Heart right ventricle (tissue), 16 donors: Measurements from ENCODE around the gene ZNF30. TPM values are rescaled to one million over a fixed set of nuclear protein-coding genes. Genes with fewer than 3 reads are reported as not detected.
A peak's percentile ranks its signal among the peaks of the same experiment; 100 is the strongest.
"Not testable (repeated sequence)": the region's sequence is repeated elsewhere in the genome, so short reads cannot be mapped to it uniquely, and the experiment has no call there.

Source experiments
- ATAC-seq, 8 donors: fragments of 200-7000 bp; cut with Tn5 transposase; one replicate each; pipeline ENCODE4 v1.9.1; 2020; ENCODE audit warnings: mild to moderate bottlenecking in 8 of 8, moderate library complexity in 8 of 8, moderate number of reproducible peaks in 1 of 8
- DNase-seq, 2 donors: peaks; one replicate each; pipeline ENCODE4 v3.0.0-alpha.2; 2020
- H3K27ac ChIP-seq, 10 donors: fragments of 200-600 bp; sonication (generic) in 2 of 10; one replicate each; pipeline versions ENCODE4 v1.5.0 to v1.8.0; 2020 to 2022; ENCODE audit warnings: mild to moderate bottlenecking in 3 of 10
- H3K27me3 ChIP-seq, 7 donors: fragments of 200-600 bp; one replicate each; pipeline ENCODE4 v1.8.0; 2021 to 2022; ENCODE audit warnings: mild to moderate bottlenecking in 2 of 7
- H3K36me3 ChIP-seq, 9 donors: fragments of 200-600 bp; sonication (generic) in 1 of 9; one replicate each; pipeline versions ENCODE4 v1.5.0 to v1.8.0; 2020 to 2022; ENCODE audit warnings: mild to moderate bottlenecking in 2 of 9
- H3K4me1 ChIP-seq, 9 donors: fragments of 200-600 bp; sonication (generic) in 1 of 9; one replicate each; pipeline versions ENCODE4 v1.5.0 to v1.8.0; 2020 to 2022; ENCODE audit warnings: mild to moderate bottlenecking in 4 of 9
- H3K4me3 ChIP-seq, 10 donors: fragments of 200-600 bp; sonication (generic) in 2 of 10; one replicate each; pipeline versions ENCODE4 v1.5.0 to v1.8.0; 2020 to 2022; ENCODE audit warnings: mild to moderate bottlenecking in 7 of 10, moderate library complexity in 2 of 10
- H3K9me3 ChIP-seq, 11 donors: fragments of 200-600 bp in 10 of 11; sonication (generic) in 2 of 11; one replicate each; pipeline versions ENCODE4 v1.5.0 to v1.8.0; 2013 to 2022; ENCODE audit warnings: mild to moderate bottlenecking in 2 of 11, control low read depth in 1 of 11, moderate library complexity in 1 of 11
- WGBS, 2 donors: extraction: QIAGEN DNeasy Blood & Tissue Kit; methylation state at CpG; one replicate each; pipeline ENCODE4 v1.1.7; 2013; ENCODE audit warnings: inconsistent platforms in 1 of 2; 5-methylcytosine and 5-hydroxymethylcytosine counted together
- intact Hi-C, 10 donors: fragments of 100-400 bp; cut with DNase I; formaldehyde crosslinking; loops; one replicate each; pipeline versions ENCODE4 v1.11.1 to v1.14.2; 2022
- polyA plus RNA-seq, 2 donors: library from polyadenylated mRNA; stranded (reverse); fragments of 200-250 nt; gene quantifications; one replicate each; pipeline ENCODE4 v1.2.3, GENCODE V29; 2013
- total RNA-seq, 10 donors: library from RNA; stranded (reverse); fragmentation: NEBNext Ultra II Directional in 3 of 10; extraction: Animal tissue kit (Norgen Biotek cat#: 25700) in 3 of 10; gene quantifications; one replicate each; pipeline versions ENCODE4 v1.2.1 to v1.2.4, GENCODE V29; 2021 to 2023
- TF ChIP-seq, protein P1 (sequence below), 9 donors: fragments of 200-600 bp; sonication (generic) in 2 of 9; IDR thresholded peaks; one replicate each; pipeline versions ENCODE4 v1.5.0 to v1.8.0; 2021 to 2022; ENCODE audit warnings: antibody characterized with exemption in 9 of 9, mild to moderate bottlenecking in 5 of 9, moderate library complexity in 1 of 9
- donor health status: Arrhythmogenic right ventricular cardiomyopathy.
- donor health status: ischemic (EF 13 %, LVEDD 7.1; RV severe dilation, severe dysfunction).
- donor health status: healthy with polysubstance abuse.
- donor health status: DM: no; HTN: yes; CAD: no.
- donor health status: DM: no; HTN: no; CAD: no.
- donor health status: ischemic (EF 25% LVEDD 6.9; RV normal size, moderate dysfunction).
- donor health status: ischemic (EF 25% LVEDD 5.7; RV mildly dilated, moderate dysfunction).
- donor health status: healthy.
- donor health status: DM: yes; HTN: yes; CAD: no.
- donor health status: Ischemic cardiomyopathy.
- donor health status: ischemic (EF 35%, LVEDD 5.7; RV mildly dilated, moderate dysfunction).
- donor health status: nonischemic (EF 11% LVEDD 7.7; RV severe dilation, severe dysfunction).
- donor health status: DM: yes; HTN: yes; CAD: no.
- donor health status: PGD.
- donor health status: ischemic (EF 29% LVEDD 5.4; RV normal size, mild dysfunction).
- donor health status: nonischemic (EF 23%, LVEDD 6.1; RV moderate dilation, normal function).

ZNF30 gene
- total and polyA plus RNA-seq, 12 donors, result 1.4 to 4.5 (median 2.6) TPM

DNA sequence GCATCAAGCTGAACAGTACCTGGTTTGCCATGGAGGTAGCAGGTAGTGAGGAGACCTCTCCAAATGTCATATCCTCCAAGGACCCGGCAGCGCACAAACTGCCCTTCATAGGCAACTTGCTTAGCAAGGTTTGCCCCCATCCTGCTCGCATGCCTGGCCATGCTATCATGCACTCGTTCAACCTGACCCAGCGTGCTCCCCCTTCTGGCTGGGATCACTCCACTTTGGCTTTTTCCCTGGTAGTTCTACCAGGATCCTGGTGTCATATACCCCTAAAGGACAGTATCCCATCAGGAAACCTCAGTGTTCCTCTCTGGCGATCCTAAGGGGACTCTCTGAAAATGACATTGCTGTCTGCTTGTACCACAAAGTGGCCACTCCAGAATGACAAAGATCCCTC is 38.6 kb upstream of the ZNF30 start:
- intact Hi-C loops, result no loop called here
- peaks cover 0 to 4% (median 0%) of the 10 kb centered on the region in 7 donors for H3K27me3 ChIP-seq
- H3K4me1 ChIP-seq, result no peaks in the 10 kb centered on the region
- H3K27ac ChIP-seq, result no peak overlapping the region
- ATAC-seq (no peak), DNase-seq (no peak)
- no peak overlapping the region for H3K4me3 ChIP-seq
- H3K9me3 ChIP-seq, result peaks cover 0 to 41% (median 15%) of the 10 kb centered on the region in 11 donors
- 75 to 76% methylated on average over 6 of the region's 6 CpGs for WGBS, 2 donors
- no peaks in the 10 kb centered on the region for H3K36me3 ChIP-seq
- TF ChIP-seq, protein P1, sequence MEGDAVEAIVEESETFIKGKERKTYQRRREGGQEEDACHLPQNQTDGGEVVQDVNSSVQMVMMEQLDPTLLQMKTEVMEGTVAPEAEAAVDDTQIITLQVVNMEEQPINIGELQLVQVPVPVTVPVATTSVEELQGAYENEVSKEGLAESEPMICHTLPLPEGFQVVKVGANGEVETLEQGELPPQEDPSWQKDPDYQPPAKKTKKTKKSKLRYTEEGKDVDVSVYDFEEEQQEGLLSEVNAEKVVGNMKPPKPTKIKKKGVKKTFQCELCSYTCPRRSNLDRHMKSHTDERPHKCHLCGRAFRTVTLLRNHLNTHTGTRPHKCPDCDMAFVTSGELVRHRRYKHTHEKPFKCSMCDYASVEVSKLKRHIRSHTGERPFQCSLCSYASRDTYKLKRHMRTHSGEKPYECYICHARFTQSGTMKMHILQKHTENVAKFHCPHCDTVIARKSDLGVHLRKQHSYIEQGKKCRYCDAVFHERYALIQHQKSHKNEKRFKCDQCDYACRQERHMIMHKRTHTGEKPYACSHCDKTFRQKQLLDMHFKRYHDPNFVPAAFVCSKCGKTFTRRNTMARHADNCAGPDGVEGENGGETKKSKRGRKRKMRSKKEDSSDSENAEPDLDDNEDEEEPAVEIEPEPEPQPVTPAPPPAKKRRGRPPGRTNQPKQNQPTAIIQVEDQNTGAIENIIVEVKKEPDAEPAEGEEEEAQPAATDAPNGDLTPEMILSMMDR (IDR thresholded peaks at IDR 0.05), result no peak

DNA sequence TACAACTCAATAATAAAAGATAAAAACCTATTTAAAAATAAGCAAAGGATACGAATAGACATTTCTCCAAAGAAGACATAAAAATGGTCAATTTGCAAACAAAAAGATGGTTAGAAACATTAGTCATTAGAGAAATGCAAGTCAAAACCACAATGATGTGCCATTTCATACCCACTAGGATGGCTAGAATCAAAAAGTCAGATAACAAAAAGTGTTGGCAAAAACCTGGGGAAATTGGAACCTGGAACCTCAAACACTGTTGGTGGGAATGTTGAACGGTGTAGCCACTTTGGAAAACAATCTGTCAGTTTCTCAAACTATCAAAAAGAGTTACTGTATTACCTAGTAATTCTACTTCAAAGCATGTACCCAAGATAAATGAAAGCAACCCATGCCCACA is 26.5 kb upstream of the ZNF30 start:
- no peak for ATAC-seq
- no peak for DNase-seq
- peaks cover 0 to 8% (median 6%) of the 10 kb centered on the region in 9 donors for H3K4me1 ChIP-seq
- TF ChIP-seq, protein P1 (IDR thresholded peaks at IDR 0.05), result no peak
- 76 to 77% methylated on average over 2 of the region's 2 CpGs for WGBS, 2 donors
- no peaks in the 10 kb centered on the region for H3K36me3 ChIP-seq
- no peak overlapping the region for H3K27ac ChIP-seq
- peaks cover 0 to 12% (median 0%) of the 10 kb centered on the region in 11 donors for H3K9me3 ChIP-seq
- intact Hi-C loops, result no loop called here
- H3K27me3 ChIP-seq, result peaks cover 8 to 40% (median 24%) of the 10 kb centered on the region in 7 donors
- H3K4me3 ChIP-seq, result no peak overlapping the region

DNA sequence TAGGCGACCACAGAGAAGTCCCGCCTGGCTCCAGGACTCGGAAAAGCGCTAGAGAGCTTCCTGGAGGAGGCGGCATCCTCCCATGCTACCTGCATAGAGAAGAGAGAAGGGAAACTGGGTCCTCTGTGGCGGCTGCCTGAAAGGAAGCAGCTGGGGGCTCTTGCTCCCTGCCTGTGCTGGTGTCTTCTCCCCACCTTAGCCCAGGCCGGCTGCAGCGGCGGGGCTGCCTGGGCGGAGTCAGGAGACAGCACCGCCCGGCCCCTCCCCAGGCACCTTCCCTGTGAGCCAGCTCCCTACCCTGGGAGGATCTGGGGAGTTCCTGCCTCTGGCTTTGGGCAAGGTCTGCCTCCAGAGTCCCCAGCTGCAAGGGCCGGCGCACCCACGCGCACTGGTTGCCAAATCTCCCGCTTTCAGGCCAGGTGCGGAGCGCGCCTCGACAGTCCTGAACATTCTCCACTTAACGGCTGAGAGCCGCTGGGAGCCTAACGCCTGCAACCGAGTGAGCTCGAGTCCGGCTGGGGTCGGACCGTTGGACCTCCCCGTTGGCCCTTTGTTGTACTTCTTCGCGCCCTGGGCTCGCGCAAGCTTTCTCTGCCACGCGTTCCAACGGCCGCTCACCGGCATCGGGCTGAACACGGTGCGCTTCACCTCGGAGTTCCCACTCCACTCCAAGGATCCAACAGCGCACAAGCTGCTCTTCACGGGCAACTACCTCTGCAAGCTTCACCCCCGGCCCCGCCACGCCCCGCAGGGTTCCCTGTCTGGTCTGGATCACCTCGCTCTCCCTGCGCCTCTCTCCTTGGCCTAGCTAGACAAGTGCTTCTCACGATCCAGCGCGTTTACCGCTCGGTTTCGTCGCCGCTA is 21.8 kb upstream of the ZNF30 start:
- Histone ChIP-seq H3K36me3 (no peaks in the 10 kb centered on the region), H3K27me3 (peaks cover 10 to 68% (median 57%) of the 10 kb centered on the region in 7 donors), H3K27ac (no peak overlapping the region), H3K4me3 (peak overlapping the region in 4 of 10 donors; percentile 2 to 6 (median 3)), H3K9me3 (no peaks in the 10 kb centered on the region), H3K4me1 (peaks cover 0 to 11% (median 6%) of the 10 kb centered on the region in 9 donors)
- TF ChIP-seq, protein P1 (IDR thresholded peaks at IDR 0.05), result no peak
- intact Hi-C loops, result no loop called here
- ATAC-seq (no peak), DNase-seq (no peak)
- WGBS, 2 donors, result 3 to 4% methylated on average over 59 of the region's 59 CpGs

DNA sequence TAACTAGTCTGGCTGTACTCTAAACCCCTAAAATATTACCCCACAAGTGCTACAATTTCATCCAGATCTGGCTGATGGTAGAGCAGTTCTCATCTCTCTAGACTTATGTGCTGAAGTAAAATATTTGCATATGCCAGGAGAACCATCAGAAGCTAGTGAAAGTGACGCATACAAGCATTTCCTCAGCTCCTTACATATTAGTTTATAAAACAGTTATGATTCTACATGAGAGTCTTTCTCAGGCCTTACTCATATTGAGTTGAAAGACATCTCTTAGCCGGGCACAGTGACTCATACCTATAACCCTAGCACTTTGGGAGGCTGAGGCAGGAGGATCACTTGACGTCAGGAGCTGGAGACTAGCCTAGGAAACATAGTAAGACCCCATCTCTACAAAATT is 15.9 kb upstream of the ZNF30 start:
- no peak for DNase-seq
- Histone ChIP-seq H3K27ac (no peak overlapping the region), H3K4me3 (no peak overlapping the region), H3K9me3 (peaks cover 0 to 8% (median 0%) of the 10 kb centered on the region in 11 donors), H3K4me1 (no peaks in the 10 kb centered on the region), H3K36me3 (no peaks in the 10 kb centered on the region), H3K27me3 (peaks cover 0 to 28% (median 24%) of the 10 kb centered on the region in 7 donors)
- ATAC-seq, result no peak
- intact Hi-C loops, result loop anchor here in 1 of 10 donors (10.0 kb wide), 1 partner anchor 126 kb away; no protein-coding TSS in a partner anchor
- 89 to 90% methylated on average over 3 of the region's 3 CpGs for WGBS, 2 donors
- TF ChIP-seq, protein P1 (IDR thresholded peaks at IDR 0.05), result no peak

DNA sequence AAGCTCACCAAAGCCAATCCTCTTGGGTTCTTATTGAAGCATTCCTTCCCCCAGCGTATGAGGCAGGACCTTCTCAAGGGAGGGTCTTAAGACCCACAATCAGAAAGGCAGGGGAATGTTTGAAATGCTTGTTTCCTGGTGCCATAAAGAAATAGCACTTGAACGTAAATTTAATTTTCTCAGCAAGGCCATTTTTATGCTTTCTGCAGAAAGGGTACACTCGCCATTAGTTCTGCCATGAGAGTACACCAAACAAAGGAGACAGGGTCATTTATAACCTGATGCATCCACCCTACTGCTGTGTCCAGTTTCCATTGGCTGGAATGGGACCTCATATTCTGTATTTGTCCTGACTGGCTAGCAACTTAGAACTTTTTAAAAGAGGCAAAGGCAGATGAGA is 9.6 kb upstream of the ZNF30 start:
- not testable (repeated sequence) for ATAC-seq, H3K4me1 ChIP-seq, H3K27me3 ChIP-seq, H3K27ac ChIP-seq, H3K4me3 ChIP-seq, DNase-seq, H3K36me3 ChIP-seq
- intact Hi-C loops, result loop anchor here in 1 of 10 donors (10.0 kb wide), 1 partner anchor 132 kb away; no protein-coding TSS in a partner anchor
- WGBS, 2 donors, result 84 to 91% methylated on average over 3 of the region's 3 CpGs
- peaks cover 0 to 33% (median 20%) of the 10 kb centered on the region in 11 donors for H3K9me3 ChIP-seq
